Measurements from ENCODE around the gene PACS2. TPM values are rescaled to one million over a fixed set of nuclear protein-coding genes. Genes with fewer than 3 reads are reported as not detected.
A peak's percentile ranks its signal among the peaks of the same experiment; 100 is the strongest.

The PACS2 gene
- total and polyA plus RNA-seq, 2 donors (not counting 1 experiment from before 2014, with no cell fraction given): 65.6 to 70.7 TPM

DNA sequence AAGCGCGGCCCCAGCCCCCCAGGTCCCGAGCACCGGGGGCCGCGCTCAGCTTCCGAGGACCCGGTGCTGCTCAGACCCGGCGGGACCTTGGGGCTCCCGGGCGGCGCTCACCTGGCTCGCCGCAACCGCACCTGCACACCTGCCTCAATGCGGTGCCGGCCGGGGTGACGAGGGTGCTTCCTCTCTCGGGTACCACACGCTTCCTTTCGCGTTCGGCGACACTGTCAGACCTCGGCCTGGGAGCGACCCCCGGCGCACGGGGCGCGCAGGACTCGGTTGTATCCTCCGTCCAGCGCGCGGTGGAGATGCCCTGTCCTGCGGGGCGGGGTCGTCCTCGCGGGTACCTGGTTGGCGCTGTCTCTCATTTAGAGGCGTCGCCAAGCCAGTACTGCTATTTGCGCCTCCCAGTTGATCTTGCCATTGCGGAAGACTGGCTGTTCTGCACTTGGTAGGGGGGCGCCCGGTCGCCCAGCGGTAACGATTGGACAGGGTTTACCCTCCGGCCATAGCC lies 718 bp downstream of the PACS2 start:
- H2AFZ ChIP-seq (ENCODE audit: insufficient read depth, low read depth, low read length, poor library complexity, severe bottlenecking): peak overlapping the region; percentile 53
- no peaks in the 10 kb centered on the region for H3K9me3 ChIP-seq (ENCODE audit: control extremely low read depth in 1 of 3, control insufficient read depth in 2 of 3, insufficient read depth in 1 of 3, low read length in 2 of 3)

DNA sequence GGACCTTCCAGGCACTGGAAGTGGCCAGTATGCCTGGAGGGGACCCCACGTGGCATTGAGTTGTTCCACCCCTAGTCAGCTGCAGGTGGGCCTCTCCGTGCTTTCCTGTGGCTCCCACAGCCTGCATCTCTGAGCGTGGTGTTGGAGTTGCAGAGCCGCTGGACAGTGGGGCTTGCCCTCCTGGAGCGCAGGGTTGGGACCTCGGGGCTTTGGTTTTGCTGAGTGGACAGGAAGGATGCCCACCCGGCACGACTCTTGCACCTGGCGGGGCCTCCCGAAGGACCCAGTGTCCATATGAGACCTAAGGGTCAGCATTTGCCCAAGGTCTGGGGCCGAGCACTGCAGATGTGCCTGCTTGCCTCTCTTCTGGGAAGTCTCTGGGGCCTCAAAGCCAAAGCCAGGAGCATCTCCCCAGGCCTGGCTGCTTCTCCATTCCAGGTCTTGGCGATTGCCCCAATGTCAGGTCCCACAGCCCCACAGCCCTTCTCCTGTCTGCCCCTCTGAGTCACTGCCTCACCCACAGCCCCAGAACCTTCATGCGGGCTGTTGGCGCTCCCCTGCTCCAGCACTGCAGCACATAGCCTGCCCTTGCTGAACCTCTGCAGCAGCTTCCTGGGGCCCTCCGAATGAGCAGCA lies 1.5 kb downstream of the PACS2 start:
- TF ChIP-seq, protein P1, sequence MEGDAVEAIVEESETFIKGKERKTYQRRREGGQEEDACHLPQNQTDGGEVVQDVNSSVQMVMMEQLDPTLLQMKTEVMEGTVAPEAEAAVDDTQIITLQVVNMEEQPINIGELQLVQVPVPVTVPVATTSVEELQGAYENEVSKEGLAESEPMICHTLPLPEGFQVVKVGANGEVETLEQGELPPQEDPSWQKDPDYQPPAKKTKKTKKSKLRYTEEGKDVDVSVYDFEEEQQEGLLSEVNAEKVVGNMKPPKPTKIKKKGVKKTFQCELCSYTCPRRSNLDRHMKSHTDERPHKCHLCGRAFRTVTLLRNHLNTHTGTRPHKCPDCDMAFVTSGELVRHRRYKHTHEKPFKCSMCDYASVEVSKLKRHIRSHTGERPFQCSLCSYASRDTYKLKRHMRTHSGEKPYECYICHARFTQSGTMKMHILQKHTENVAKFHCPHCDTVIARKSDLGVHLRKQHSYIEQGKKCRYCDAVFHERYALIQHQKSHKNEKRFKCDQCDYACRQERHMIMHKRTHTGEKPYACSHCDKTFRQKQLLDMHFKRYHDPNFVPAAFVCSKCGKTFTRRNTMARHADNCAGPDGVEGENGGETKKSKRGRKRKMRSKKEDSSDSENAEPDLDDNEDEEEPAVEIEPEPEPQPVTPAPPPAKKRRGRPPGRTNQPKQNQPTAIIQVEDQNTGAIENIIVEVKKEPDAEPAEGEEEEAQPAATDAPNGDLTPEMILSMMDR (IDR thresholded peaks at IDR 0.05): no peak
- TF ChIP-seq EZH2 (IDR thresholded peaks at IDR 0.05; ENCODE audit: borderline replicate concordance, insufficient read depth, low read depth, low read length, poor library complexity, severe bottlenecking): no peak
- POLR2A ChIA-PET: no interaction called here
- peak overlapping the region; percentile 94 for H3K27ac Mint-ChIP-seq

More for the DNA sequence above, 718 bp downstream of the PACS2 start:
- POLR2A ChIA-PET: interaction anchor here (1.0 to 2.3 kb wide), 2 partner anchors 14 to 67 kb away, joined by 3 to 25 read pairs; partner anchors contain the start of genes BRF1 and BTBD6
- peaks cover 13 to 22% of the 10 kb centered on the region in 2 donors for H3K4me1 ChIP-seq (ENCODE audit: control insufficient read depth in 2 of 2, insufficient read depth in 2 of 2, low read length in 2 of 2)
- Mint-ChIP-seq H3K4me3 (peak overlapping the region; percentile 93), H3K27ac (peak overlapping the region; percentile 94), H3K9me3 (ENCODE audit: insufficient read depth) (no peaks in the 10 kb centered on the region), H3K27me3 (no peaks in the 10 kb centered on the region), H3K4me1 (peaks cover 11% of the 10 kb centered on the region)
- H3K27ac ChIP-seq (ENCODE audit: low read length in 2 of 2): no peak overlapping the region
- H3K4me3 ChIP-seq (ENCODE audit: control extremely low read depth in 1 of 5, extremely low read depth in 1 of 5, insufficient read depth in 1 of 5, low read depth in 2 of 5, low read length in 4 of 5): peak overlapping the region; percentile 5 to 67 (median 49)
- H3K4me2 ChIP-seq (replicated peaks; ENCODE audit: low read depth, low read length, poor library complexity, severe bottlenecking): peak overlapping the region; percentile 98
- H3K9ac ChIP-seq (ENCODE audit: low read length): peak overlapping the region; percentile 69
- no peaks in the 10 kb centered on the region for H3K27me3 ChIP-seq (replicated peaks in 1 of 4; ENCODE audit: control extremely low read depth in 1 of 4, control insufficient read depth in 3 of 4, insufficient read depth in 4 of 4, low read length in 3 of 4)
- no peaks in the 10 kb centered on the region for H3K36me3 ChIP-seq (replicated peaks in 1 of 2; ENCODE audit: control extremely low read depth in 1 of 2, control insufficient read depth in 1 of 2, extremely low read depth in 1 of 2, insufficient read depth in 2 of 2, low read length in 1 of 2)
- 1% methylated on average over 54 of the region's 54 CpGs for whole genome bisulfite sequencing (ENCODE audit: insufficient coverage)
- peaks cover 8% of the 10 kb centered on the region for H3K79me2 ChIP-seq (ENCODE audit: control insufficient read depth, insufficient read depth, low read length)
- TF ChIP-seq, protein P1 (IDR thresholded peaks at IDR 0.05): no peak
- TF ChIP-seq EZH2 (IDR thresholded peaks at IDR 0.05; ENCODE audit: borderline replicate concordance, insufficient read depth, low read depth, low read length, poor library complexity, severe bottlenecking): no peak
- peak; percentile 2 for ATAC-seq (ENCODE audit: low read depth)
- peak; percentile 79 for DNase-seq
- intact Hi-C loops (cut with micrococcal nuclease): no loop called here
- CTCF ChIA-PET: interaction anchor here (0.9 to 2.1 kb wide), 2 partner anchors 14 to 67 kb away, joined by 3 to 12 read pairs; partner anchors contain the start of genes BRF1 and BTBD6
- H4K20me1 ChIP-seq (ENCODE audit: control insufficient read depth, insufficient read depth, low read length, poor library complexity, severe bottlenecking): peaks cover 19% of the 10 kb centered on the region

More for the DNA sequence above, 1.5 kb downstream of the PACS2 start:
- H3K27me3 ChIP-seq (replicated peaks in 1 of 4; ENCODE audit: control extremely low read depth in 1 of 4, control insufficient read depth in 3 of 4, insufficient read depth in 4 of 4, low read length in 3 of 4): no peaks in the 10 kb centered on the region
- H3K9ac ChIP-seq (ENCODE audit: low read length): peak overlapping the region; percentile 69
- Mint-ChIP-seq H3K4me3 (peak overlapping the region; percentile 93), H3K4me1 (peaks cover 11% of the 10 kb centered on the region), H3K9me3 (ENCODE audit: insufficient read depth) (no peaks in the 10 kb centered on the region), H3K27me3 (no peaks in the 10 kb centered on the region)
- H2AFZ ChIP-seq (ENCODE audit: insufficient read depth, low read depth, low read length, poor library complexity, severe bottlenecking): peak overlapping the region; percentile 53
- H3K4me3 ChIP-seq (ENCODE audit: control extremely low read depth in 1 of 5, extremely low read depth in 1 of 5, insufficient read depth in 1 of 5, low read depth in 2 of 5, low read length in 4 of 5): peak overlapping the region in 3 of 5 experiments; percentile 49 to 67 (median 59)
- CTCF ChIA-PET: no interaction called here
- H3K4me2 ChIP-seq (replicated peaks; ENCODE audit: low read depth, low read length, poor library complexity, severe bottlenecking): peak overlapping the region; percentile 98
- 63% methylated on average over 13 of the region's 15 CpGs for WGBS (ENCODE audit: insufficient coverage)
- no peak for ATAC-seq (ENCODE audit: low read depth)
- intact Hi-C loops (cut with micrococcal nuclease): no loop called here
- H3K36me3 ChIP-seq (replicated peaks in 1 of 2; ENCODE audit: control extremely low read depth in 1 of 2, control insufficient read depth in 1 of 2, extremely low read depth in 1 of 2, insufficient read depth in 2 of 2, low read length in 1 of 2): no peaks in the 10 kb centered on the region
- H3K27ac ChIP-seq (ENCODE audit: low read length in 2 of 2): no peak overlapping the region
- DNase-seq: no peak
- peaks cover 19% of the 10 kb centered on the region for H4K20me1 ChIP-seq (ENCODE audit: control insufficient read depth, insufficient read depth, low read length, poor library complexity, severe bottlenecking)
- no peaks in the 10 kb centered on the region for H3K9me3 ChIP-seq (ENCODE audit: control extremely low read depth in 1 of 3, control insufficient read depth in 2 of 3, insufficient read depth in 1 of 3, low read length in 2 of 3)
- H3K79me2 ChIP-seq (ENCODE audit: control insufficient read depth, insufficient read depth, low read length): peaks cover 8% of the 10 kb centered on the region
- peaks cover 13 to 22% of the 10 kb centered on the region in 2 donors for H3K4me1 ChIP-seq (ENCODE audit: control insufficient read depth in 2 of 2, insufficient read depth in 2 of 2, low read length in 2 of 2)
